ENCODE data around the gene YKT6.

The YKT6 gene

DNA sequence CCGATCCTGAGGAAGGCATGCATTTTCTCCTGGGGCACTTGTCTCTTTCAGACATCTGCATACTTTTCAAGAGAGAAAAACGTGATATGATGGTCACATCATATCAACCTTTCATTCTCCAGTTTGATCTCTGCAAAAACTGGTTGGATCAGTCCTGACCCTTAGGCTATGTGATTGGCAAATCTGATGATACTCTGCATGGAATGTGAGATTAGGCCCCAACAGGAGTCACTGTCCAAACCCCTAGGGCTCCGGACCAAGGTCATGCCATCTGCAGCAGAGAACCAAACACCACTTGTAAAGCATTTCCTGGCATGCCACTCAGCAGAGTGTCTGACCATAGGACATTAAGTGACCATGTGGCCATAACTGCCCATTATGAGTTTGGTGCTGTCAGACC is 20.1 kb upstream of the YKT6 start:
- POLR2A ChIA-PET, result no interaction called here
- CTCF ChIA-PET, result interaction anchor here (1.1 to 1.3 kb wide), 2 partner anchors 15 to 30 kb away, joined by 4 read pairs; no protein-coding TSS in a partner anchor
- no peak for DNase-seq (ENCODE audit: extremely low spot score)
- TF ChIP-seq, protein P1, sequence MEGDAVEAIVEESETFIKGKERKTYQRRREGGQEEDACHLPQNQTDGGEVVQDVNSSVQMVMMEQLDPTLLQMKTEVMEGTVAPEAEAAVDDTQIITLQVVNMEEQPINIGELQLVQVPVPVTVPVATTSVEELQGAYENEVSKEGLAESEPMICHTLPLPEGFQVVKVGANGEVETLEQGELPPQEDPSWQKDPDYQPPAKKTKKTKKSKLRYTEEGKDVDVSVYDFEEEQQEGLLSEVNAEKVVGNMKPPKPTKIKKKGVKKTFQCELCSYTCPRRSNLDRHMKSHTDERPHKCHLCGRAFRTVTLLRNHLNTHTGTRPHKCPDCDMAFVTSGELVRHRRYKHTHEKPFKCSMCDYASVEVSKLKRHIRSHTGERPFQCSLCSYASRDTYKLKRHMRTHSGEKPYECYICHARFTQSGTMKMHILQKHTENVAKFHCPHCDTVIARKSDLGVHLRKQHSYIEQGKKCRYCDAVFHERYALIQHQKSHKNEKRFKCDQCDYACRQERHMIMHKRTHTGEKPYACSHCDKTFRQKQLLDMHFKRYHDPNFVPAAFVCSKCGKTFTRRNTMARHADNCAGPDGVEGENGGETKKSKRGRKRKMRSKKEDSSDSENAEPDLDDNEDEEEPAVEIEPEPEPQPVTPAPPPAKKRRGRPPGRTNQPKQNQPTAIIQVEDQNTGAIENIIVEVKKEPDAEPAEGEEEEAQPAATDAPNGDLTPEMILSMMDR (IDR thresholded peaks at IDR 0.05; ENCODE audit: control extremely low read depth, extremely low read depth, low read depth, missing control alignments), result no peak

DNA sequence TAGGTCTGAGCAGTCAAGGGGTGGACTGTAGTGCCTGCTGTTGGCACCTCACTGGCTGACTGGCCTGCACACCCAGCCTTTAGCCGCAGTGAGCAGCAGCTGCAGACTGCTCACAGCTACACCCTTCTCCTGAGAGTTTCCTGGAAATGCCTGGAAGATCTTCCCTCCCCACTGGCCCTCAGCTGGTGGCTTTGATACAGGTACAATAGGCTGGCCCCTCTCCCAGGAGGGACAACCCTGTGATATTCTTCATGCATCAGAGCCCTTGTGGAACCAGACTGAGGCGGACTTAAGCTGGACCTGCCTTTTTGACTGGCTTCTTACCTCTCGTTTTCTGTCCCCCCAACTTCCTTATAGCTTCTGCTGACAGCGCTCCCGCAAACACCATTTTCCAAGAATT is 18.0 kb upstream of the YKT6 start:
- CTCF ChIA-PET, result interaction anchor here (1.6 kb wide), 1 partner anchor 12 kb away, joined by 7 read pairs; no protein-coding TSS in a partner anchor
- TF ChIP-seq, protein P1 (IDR thresholded peaks at IDR 0.05; ENCODE audit: control extremely low read depth, extremely low read depth, low read depth, missing control alignments), result no peak
- POLR2A ChIA-PET, result no interaction called here
- DNase-seq (ENCODE audit: extremely low spot score), result no peak

DNA sequence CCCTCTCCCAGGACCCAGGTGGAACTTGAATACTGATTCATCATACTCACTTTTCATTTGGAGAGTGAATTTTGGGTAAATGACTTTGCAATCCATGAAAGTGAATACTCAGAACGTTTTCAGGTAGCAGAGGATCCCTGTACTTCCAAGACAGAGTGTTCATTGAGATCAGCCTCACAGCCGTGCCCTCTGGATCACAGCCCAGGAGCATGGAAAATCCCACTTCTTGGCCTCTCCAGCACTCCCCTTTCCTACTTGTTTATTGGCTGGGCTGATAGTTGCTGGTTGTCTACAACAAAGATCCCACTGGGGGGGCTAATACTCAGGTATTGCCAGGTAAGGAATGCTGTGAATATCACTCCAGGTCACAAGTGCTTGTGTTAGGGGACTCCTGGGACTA is 17.4 kb upstream of the YKT6 start:
- DNase-seq (ENCODE audit: extremely low spot score), result no peak
- ChIA-PET POLR2A (no interaction called here), CTCF (interaction anchor here (1.6 kb wide), 1 partner anchor 12 kb away, joined by 7 read pairs; no protein-coding TSS in a partner anchor)
- TF ChIP-seq, protein P1 (IDR thresholded peaks at IDR 0.05; ENCODE audit: control extremely low read depth, extremely low read depth, low read depth, missing control alignments), result no peak

DNA sequence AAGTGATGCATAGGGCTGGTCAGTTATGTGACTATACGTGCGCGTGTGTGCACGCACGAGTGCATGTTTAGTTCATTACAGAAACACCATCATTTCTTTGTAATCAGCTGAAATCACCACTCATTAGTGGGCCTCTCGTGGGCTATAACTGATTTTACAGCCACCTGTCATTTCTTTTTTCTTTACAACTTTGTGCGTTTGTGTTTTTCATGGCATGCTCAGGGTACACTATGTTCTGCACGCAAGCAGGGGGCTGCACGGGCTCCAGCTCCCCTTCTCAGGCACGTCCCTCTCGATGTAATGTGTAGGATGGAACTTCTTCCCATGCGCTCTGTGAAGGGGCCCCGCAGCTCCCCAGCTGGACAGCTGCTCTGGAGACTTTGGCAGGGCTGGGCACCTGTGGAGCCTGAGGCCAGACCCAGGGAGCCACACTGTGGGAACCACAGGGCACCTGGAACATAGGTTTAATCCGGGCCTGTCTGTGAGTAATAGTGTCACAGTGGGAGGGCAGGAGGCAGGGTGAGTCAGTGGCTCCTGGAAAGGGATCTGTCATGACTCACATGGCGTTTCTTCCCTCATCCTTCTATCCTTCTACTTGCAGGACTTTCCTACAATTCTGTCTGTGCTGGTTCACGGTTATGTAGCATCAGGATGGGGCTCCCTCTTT is 16.4 kb upstream of the YKT6 start:
- CTCF ChIA-PET, result interaction anchor here (0.5 kb wide), 1 partner anchor 42 kb away, joined by 3 read pairs; no protein-coding TSS in a partner anchor
- POLR2A ChIA-PET, result no interaction called here
- TF ChIP-seq, protein P1 (IDR thresholded peaks at IDR 0.05; ENCODE audit: control extremely low read depth, extremely low read depth, low read depth, missing control alignments), result no peak
- no peak for DNase-seq (ENCODE audit: extremely low spot score)

DNA sequence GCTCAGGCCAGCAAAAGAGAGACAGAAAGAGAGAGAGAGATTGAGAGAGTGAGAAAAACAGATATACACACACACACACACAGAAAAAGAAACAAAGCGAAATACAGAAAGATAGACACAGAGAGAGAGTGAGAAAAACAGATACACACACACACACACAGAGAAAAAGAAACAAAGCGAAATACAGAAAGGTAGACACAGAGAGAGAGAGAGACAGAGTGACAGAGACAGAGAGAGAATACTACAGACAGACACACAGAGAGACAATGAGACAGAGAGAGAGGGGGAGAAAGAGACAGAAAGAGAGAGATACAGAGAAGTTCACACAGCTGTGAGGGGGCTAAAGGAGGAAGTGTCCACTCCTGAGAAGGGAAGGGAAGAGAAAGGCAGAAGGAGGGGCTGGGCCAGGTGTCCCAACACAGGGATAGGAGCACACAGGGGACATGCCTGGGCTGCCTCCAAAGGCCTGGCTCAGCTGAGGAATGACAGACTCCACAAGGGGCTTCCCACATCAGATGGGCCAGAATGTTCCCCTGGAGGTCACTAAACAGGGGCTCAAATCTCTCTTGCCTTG is 15.8 kb upstream of the YKT6 start:
- CTCF ChIA-PET, result interaction anchor here (0.5 kb wide), 1 partner anchor 43 kb away, joined by 3 read pairs; no protein-coding TSS in a partner anchor
- POLR2A ChIA-PET, result no interaction called here
- TF ChIP-seq, protein P1 (IDR thresholded peaks at IDR 0.05; ENCODE audit: control extremely low read depth, extremely low read depth, low read depth, missing control alignments), result no peak
- no peak for DNase-seq (ENCODE audit: extremely low spot score)

DNA sequence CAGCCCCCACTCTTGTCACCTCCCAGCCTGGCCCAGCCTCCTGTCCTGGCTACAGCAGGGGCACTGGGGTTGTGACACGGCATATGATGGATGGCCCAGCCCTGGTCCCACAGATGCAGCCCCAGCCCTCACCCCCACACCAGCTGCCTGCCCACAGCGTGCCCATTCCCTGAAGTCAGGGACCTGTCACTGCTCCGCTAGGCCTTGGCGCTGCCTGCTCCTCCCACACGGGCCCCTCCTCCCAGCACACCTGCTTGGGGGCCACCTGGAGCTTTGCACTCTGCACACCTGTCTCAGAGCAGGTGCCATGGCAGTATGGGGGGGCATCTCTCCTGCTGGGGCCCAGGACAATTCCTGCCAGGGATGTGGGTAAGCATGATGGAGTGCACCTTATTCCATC is 15.0 kb upstream of the YKT6 start:
- CTCF ChIA-PET, result interaction anchor here (0.8 kb wide), 1 partner anchor 10 kb away, joined by 3 read pairs; no protein-coding TSS in a partner anchor
- TF ChIP-seq, protein P1 (IDR thresholded peaks at IDR 0.05; ENCODE audit: control extremely low read depth, extremely low read depth, low read depth, missing control alignments), result no peak
- DNase-seq (ENCODE audit: extremely low spot score), result no peak
- POLR2A ChIA-PET, result no interaction called here
